Measurements from ENCODE around the gene YEATS2. TPM values are rescaled to one million over a fixed set of nuclear protein-coding genes. Genes with fewer than 3 reads are reported as not detected.

YEATS2 gene
- total and polyA plus RNA-seq, 4 donors = 4.5 to 48.1 (median 17.8) TPM

GRCh38 chr3:183837894-183838293 lies 140.3 kb downstream of the YEATS2 start:
- Histone ChIP-seq H3K36me3 (ENCODE audit: control insufficient read depth in 1 of 2, insufficient read depth in 2 of 2, low read length in 1 of 2) (peaks cover 0 to 4% of the 10 kb centered on the region in 2 donors), H3K27ac (ENCODE audit: low read depth in 1 of 2, low read length in 2 of 2) (no peak overlapping the region), H3K27me3 (ENCODE audit: control insufficient read depth in 1 of 2, insufficient read depth in 2 of 2, low read length in 1 of 2) (no peaks in the 10 kb centered on the region), H3K4me3 (ENCODE audit: low read length in 2 of 2) (no peak overlapping the region), H3K4me1 (ENCODE audit: control insufficient read depth in 1 of 2, insufficient read depth in 2 of 2, low read length in 2 of 2) (no peaks in the 10 kb centered on the region), H3K9me3 (ENCODE audit: control insufficient read depth, low read length) (no peaks in the 10 kb centered on the region)
- WGBS, 2 donors = 99% methylated on average over 3 of the region's 3 CpGs
- DNase-seq (no peak), ATAC-seq (ENCODE audit: low FRiP score) (no peak)
- intact Hi-C loops (cut with DNase I) = no loop called here

GRCh38 chr3:183839751-183840150 lies 142.2 kb downstream of the YEATS2 start:
- peaks cover 0 to 3% of the 10 kb centered on the region in 2 donors for H3K36me3 ChIP-seq (ENCODE audit: control insufficient read depth in 1 of 2, insufficient read depth in 2 of 2, low read length in 1 of 2)
- ATAC-seq (ENCODE audit: low FRiP score) (no peak), DNase-seq (no peak)
- H3K4me3 ChIP-seq (ENCODE audit: low read length in 2 of 2) = no peak overlapping the region
- no peaks in the 10 kb centered on the region for H3K9me3 ChIP-seq (ENCODE audit: control insufficient read depth, low read length)
- H3K4me1 ChIP-seq (ENCODE audit: control insufficient read depth in 1 of 2, insufficient read depth in 2 of 2, low read length in 2 of 2) = no peaks in the 10 kb centered on the region
- no peak overlapping the region for H3K27ac ChIP-seq (ENCODE audit: low read depth in 1 of 2, low read length in 2 of 2)
- WGBS, 2 donors = 96% methylated on average over 4 of the region's 4 CpGs
- intact Hi-C loops (cut with DNase I) = no loop called here
- no peaks in the 10 kb centered on the region for H3K27me3 ChIP-seq (ENCODE audit: control insufficient read depth in 1 of 2, insufficient read depth in 2 of 2, low read length in 1 of 2)

- intact Hi-C loops (cut with DNase I) = no loop called here
- Histone ChIP-seq H3K4me1 (ENCODE audit: control insufficient read depth in 1 of 2, insufficient read depth in 2 of 2, low read length in 2 of 2) (no peaks in the 10 kb centered on the region), H3K36me3 (ENCODE audit: control insufficient read depth in 1 of 2, insufficient read depth in 2 of 2, low read length in 1 of 2) (peaks cover 0 to 6% of the 10 kb centered on the region in 2 donors), H3K4me3 (ENCODE audit: low read length in 2 of 2) (no peak overlapping the region), H3K9me3 (ENCODE audit: control insufficient read depth, low read length) (no peaks in the 10 kb centered on the region), H3K27me3 (ENCODE audit: control insufficient read depth in 1 of 2, insufficient read depth in 2 of 2, low read length in 1 of 2) (no peaks in the 10 kb centered on the region), H3K27ac (ENCODE audit: low read depth in 1 of 2, low read length in 2 of 2) (no peak overlapping the region)
- WGBS, 2 donors = 73 to 78% methylated on average over 2 of the region's 2 CpGs
- no peak for DNase-seq
- no peak for ATAC-seq (ENCODE audit: low FRiP score)
These were observed 147.0 kb downstream of the YEATS2 start for GRCh38 chr3:183844606-183845005.

- DNase-seq (no peak), ATAC-seq (ENCODE audit: low FRiP score) (no peak)
- H3K36me3 ChIP-seq (ENCODE audit: control insufficient read depth in 1 of 2, insufficient read depth in 2 of 2, low read length in 1 of 2) = peaks cover 0 to 6% of the 10 kb centered on the region in 2 donors
- WGBS, 2 donors = 93 to 94% methylated on average over 4 of the region's 4 CpGs
- no peaks in the 10 kb centered on the region for H3K27me3 ChIP-seq (ENCODE audit: control insufficient read depth in 1 of 2, insufficient read depth in 2 of 2, low read length in 1 of 2)
- H3K4me3 ChIP-seq (ENCODE audit: low read length in 2 of 2) = no peak overlapping the region
- no peaks in the 10 kb centered on the region for H3K9me3 ChIP-seq (ENCODE audit: control insufficient read depth, low read length)
- no peaks in the 10 kb centered on the region for H3K4me1 ChIP-seq (ENCODE audit: control insufficient read depth in 1 of 2, insufficient read depth in 2 of 2, low read length in 2 of 2)
- H3K27ac ChIP-seq (ENCODE audit: low read depth in 1 of 2, low read length in 2 of 2) = no peak overlapping the region
- intact Hi-C loops (cut with DNase I) = no loop called here
These were observed 147.5 kb downstream of the YEATS2 start for GRCh38 chr3:183845090-183845489.

GRCh38 chr3:183845608-183846288 lies 148.2 kb downstream of the YEATS2 start:
- Histone ChIP-seq H3K9me3 (ENCODE audit: control insufficient read depth, low read length) (no peaks in the 10 kb centered on the region), H3K27me3 (ENCODE audit: control insufficient read depth in 1 of 2, insufficient read depth in 2 of 2, low read length in 1 of 2) (no peaks in the 10 kb centered on the region), H3K4me3 (ENCODE audit: low read length in 2 of 2) (no peak overlapping the region), H3K4me1 (ENCODE audit: control insufficient read depth in 1 of 2, insufficient read depth in 2 of 2, low read length in 2 of 2) (no peaks in the 10 kb centered on the region), H3K27ac (ENCODE audit: low read depth in 1 of 2, low read length in 2 of 2) (no peak overlapping the region), H3K36me3 (ENCODE audit: control insufficient read depth in 1 of 2, insufficient read depth in 2 of 2, low read length in 1 of 2) (peaks cover 0 to 6% of the 10 kb centered on the region in 2 donors)
- ATAC-seq (ENCODE audit: low FRiP score) = no peak
- WGBS, 2 donors = 78 to 80% methylated on average over 13 of the region's 13 CpGs
- intact Hi-C loops (cut with DNase I) = no loop called here
- DNase-seq = no peak

- Histone ChIP-seq H3K4me3 (ENCODE audit: low read length in 2 of 2) (no peak overlapping the region), H3K4me1 (ENCODE audit: control insufficient read depth in 1 of 2, insufficient read depth in 2 of 2, low read length in 2 of 2) (no peaks in the 10 kb centered on the region), H3K27me3 (ENCODE audit: control insufficient read depth in 1 of 2, insufficient read depth in 2 of 2, low read length in 1 of 2) (no peaks in the 10 kb centered on the region), H3K27ac (ENCODE audit: low read depth in 1 of 2, low read length in 2 of 2) (no peak overlapping the region), H3K36me3 (ENCODE audit: control insufficient read depth in 1 of 2, insufficient read depth in 2 of 2, low read length in 1 of 2) (peaks cover 0 to 2% of the 10 kb centered on the region in 2 donors), H3K9me3 (ENCODE audit: control insufficient read depth, low read length) (no peaks in the 10 kb centered on the region)
- 66 to 81% methylated on average over 4 of the region's 4 CpGs for WGBS, 2 donors
- no peak for DNase-seq
- no peak for ATAC-seq (ENCODE audit: low FRiP score)
- intact Hi-C loops (cut with DNase I) = no loop called here
These were observed 156.9 kb downstream of the YEATS2 start for GRCh38 chr3:183854318-183855035.

GRCh38 chr3:183857863-183858262 lies 160.3 kb downstream of the YEATS2 start:
- ATAC-seq (ENCODE audit: low FRiP score) = no peak
- no peaks in the 10 kb centered on the region for H3K27me3 ChIP-seq (ENCODE audit: control insufficient read depth in 1 of 2, insufficient read depth in 2 of 2, low read length in 1 of 2)
- intact Hi-C loops (cut with DNase I) = no loop called here
- peaks cover 0 to 2% of the 10 kb centered on the region in 2 donors for H3K36me3 ChIP-seq (ENCODE audit: control insufficient read depth in 1 of 2, insufficient read depth in 2 of 2, low read length in 1 of 2)
- H3K9me3 ChIP-seq (ENCODE audit: control insufficient read depth, low read length) = no peaks in the 10 kb centered on the region
- H3K4me3 ChIP-seq (ENCODE audit: low read length in 2 of 2) = no peak overlapping the region
- no peaks in the 10 kb centered on the region for H3K4me1 ChIP-seq (ENCODE audit: control insufficient read depth in 1 of 2, insufficient read depth in 2 of 2, low read length in 2 of 2)
- no peak for DNase-seq
- no peak overlapping the region for H3K27ac ChIP-seq (ENCODE audit: low read depth in 1 of 2, low read length in 2 of 2)
- WGBS, 2 donors = 92 to 93% methylated on average over 3 of the region's 3 CpGs

Data from aorta (tissue), 5 donors.